Right lobe of liver (tissue), 6 donors: ENCODE measurements around the gene ORMDL1. TPM values are rescaled to one million over a fixed set of nuclear protein-coding genes. Genes with fewer than 3 reads are reported as not detected.

Experiments
- ATAC-seq, 4 donors: fragments of 200-7000 bp; cut with Tn5 transposase; one replicate each; pipeline ENCODE4 v1.9.1; 2020; ENCODE audit warnings: mild to moderate bottlenecking in 4 of 4, moderate library complexity in 4 of 4
- DNase-seq, 3 donors: peaks; one replicate each; pipeline ENCODE4 v3.0.0-alpha.2; 2020
- H3K27ac ChIP-seq, 3 donors: fragments of 200-600 bp; one replicate each; pipeline ENCODE4 v1.8.0; 2022
- H3K27me3 ChIP-seq, 2 donors: fragments of 200-600 bp; one replicate each; pipeline ENCODE4 v1.8.0; 2022
- H3K36me3 ChIP-seq, 4 donors: fragments of 200-600 bp; sonication (generic) in 1 of 4; one replicate each; pipeline versions ENCODE4 v1.5.1 to v1.8.0; 2017 to 2022; ENCODE audit warnings: control low read depth in 1 of 4
- H3K4me1 ChIP-seq, 4 donors: fragments of 200-600 bp; sonication (generic) in 1 of 4; one replicate each; pipeline versions ENCODE4 v1.5.1 to v1.8.0; 2017 to 2022; ENCODE audit warnings: control low read depth in 1 of 4
- H3K4me3 ChIP-seq, 3 donors: fragments of 200-600 bp; one replicate each; pipeline ENCODE4 v1.8.0; 2022
- H3K9me3 ChIP-seq, 4 donors: fragments of 200-600 bp; sonication (generic) in 1 of 4; one replicate each; pipeline versions ENCODE4 v1.5.1 to v1.8.0; 2017 to 2022; ENCODE audit warnings: control low read depth in 1 of 4
- CTCF ChIP-seq, 4 donors: fragments of 200-600 bp in 3 of 4; fragments of 450-650 bp in 1 of 4; IDR thresholded peaks; one replicate each; pipeline versions ENCODE4 v1.5.1 to v1.8.0; 2016 to 2022; ENCODE audit warnings: antibody characterized with exemption in 4 of 4, mild to moderate bottlenecking in 2 of 4
- POLR2A ChIP-seq: fragments of 450-650 bp; IDR thresholded peaks from one replicate; pipeline ENCODE4 v1.6.1; 2017; ENCODE audit warnings: antibody characterized with exemption, mild to moderate bottlenecking
- WGBS: methylation state at CpG from one replicate; pipeline ENCODE4 v1.1.6; 2018; ENCODE audit warnings: low coverage, low lambda C conversion rate; ENCODE audit not compliant: insufficient coverage; ENCODE audit errors: missing lambda C conversion rate; 5-methylcytosine and 5-hydroxymethylcytosine counted together
- intact Hi-C, 2 donors: fragments of 100-400 bp; cut with DNase I; formaldehyde crosslinking; loops; one replicate each; pipeline versions ENCODE4 v1.11.2 to v1.14.1; 2022
- total RNA-seq, 6 experiments: library from RNA; depleted of rRNA in 2 of 6; stranded (reverse); fragments of >200 nt in 2 of 6; fragmentation: NEBNext Ultra II Directional in 3 of 6; extraction: Animal tissue kit (Norgen Biotek cat#: 25700) in 3 of 6; gene quantifications; one replicate each; pipeline versions ENCODE4 v1.1.0 to v1.2.4, GENCODE V29; 2016 to 2023
- donor health status: DM: no; HTN: yes; CAD: no.
- donor health status: DM: no; HTN: no; CAD: no.
- donor health status: DM: no; HTN: no; CAD: no.
- donor health status: DM: no; HTN: yes; CAD: no.
- donor health status: DM: no; HTN: yes; CAD: no.

Gene ORMDL1
- total RNA-seq, 6 experiments from 2014 or later, result 19.1 to 46.1 (median 28.7) TPM

DNA sequence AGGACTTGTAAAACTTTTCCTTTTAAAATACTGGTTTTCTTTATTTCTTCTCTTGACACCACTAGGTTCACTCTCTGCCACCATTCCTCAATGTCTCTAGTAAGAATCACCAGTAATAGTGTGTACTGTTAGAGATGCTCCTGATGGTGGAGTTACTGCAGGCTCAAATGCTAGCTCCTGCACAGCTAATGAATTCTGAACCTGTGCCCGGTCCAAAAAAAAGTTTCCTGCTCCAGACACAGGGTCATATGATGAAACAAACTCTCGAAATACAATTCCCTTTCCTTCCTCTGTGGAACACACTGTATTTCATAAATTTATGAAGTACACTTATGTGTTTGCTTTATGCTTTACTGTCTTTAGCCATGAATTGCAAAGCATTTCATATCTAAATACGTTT is 19.3 kb upstream of the ORMDL1 start:
- 78% methylated on average over 3 of the region's 3 CpGs for WGBS
- no peak overlapping the region for H3K4me3 ChIP-seq
- H3K27me3 ChIP-seq, result no peaks in the 10 kb centered on the region
- ATAC-seq (no peak), DNase-seq (no peak)
- intact Hi-C loops, result no loop called here
- H3K4me1 ChIP-seq, result no peaks in the 10 kb centered on the region
- H3K27ac ChIP-seq, result no peak overlapping the region
- H3K9me3 ChIP-seq, result no peaks in the 10 kb centered on the region
- TF ChIP-seq CTCF (IDR thresholded peaks at IDR 0.05), result no peak
- no peak for TF ChIP-seq POLR2A
- no peaks in the 10 kb centered on the region for H3K36me3 ChIP-seq

DNA sequence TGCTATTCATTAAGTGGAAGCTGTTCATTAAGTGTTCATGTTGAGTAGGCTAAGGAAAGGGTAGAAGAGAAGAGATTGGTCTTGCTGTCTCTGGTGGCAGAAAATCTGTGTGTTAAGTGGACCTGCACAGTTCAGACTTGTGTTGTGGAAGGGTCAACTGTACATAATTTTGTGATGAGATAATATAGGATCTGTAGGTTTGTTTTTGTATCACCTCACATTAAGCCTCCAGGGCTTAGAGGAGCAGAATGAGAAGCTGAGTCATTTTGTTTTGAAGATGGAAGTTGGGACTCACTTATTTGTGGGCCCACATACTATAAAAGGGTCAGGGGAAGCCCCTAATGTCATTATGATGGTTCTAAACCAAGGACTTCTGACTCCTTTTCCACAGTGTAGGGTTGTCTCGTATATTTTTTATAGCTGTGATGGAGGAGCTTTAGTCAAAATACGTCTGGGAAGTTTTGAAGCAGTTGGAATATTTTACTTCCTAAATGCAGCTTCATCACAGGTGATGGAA is 18.3 kb upstream of the ORMDL1 start:
- Histone ChIP-seq H3K36me3 (no peaks in the 10 kb centered on the region), H3K4me3 (no peak overlapping the region), H3K9me3 (no peaks in the 10 kb centered on the region), H3K27me3 (no peaks in the 10 kb centered on the region), H3K27ac (no peak overlapping the region), H3K4me1 (no peaks in the 10 kb centered on the region)
- no peak for TF ChIP-seq CTCF (IDR thresholded peaks at IDR 0.05)
- no peak for TF ChIP-seq POLR2A
- intact Hi-C loops, result no loop called here
- ATAC-seq (no peak), DNase-seq (no peak)
- WGBS, result 69% methylated on average over 2 of the region's 2 CpGs

GRCh38 chr2:189799531-189799930 is 15.4 kb upstream of the ORMDL1 start:
- WGBS, result no CpG with 5 or more reads among the region's 2 CpGs
- peaks cover 0 to 15% (median 0%) of the 10 kb centered on the region in 4 donors for H3K36me3 ChIP-seq
- H3K4me1 ChIP-seq, result no peaks in the 10 kb centered on the region
- H3K4me3 ChIP-seq, result no peak overlapping the region
- DNase-seq (no peak), ATAC-seq (no peak)
- H3K9me3 ChIP-seq, result no peaks in the 10 kb centered on the region
- H3K27ac ChIP-seq, result no peak overlapping the region
- intact Hi-C loops, result no loop called here
- no peaks in the 10 kb centered on the region for H3K27me3 ChIP-seq
- TF ChIP-seq CTCF (IDR thresholded peaks at IDR 0.05), result no peak

- H3K36me3 ChIP-seq, result peaks cover 0 to 21% (median 0%) of the 10 kb centered on the region in 4 donors
- DNase-seq, result no peak
- H3K27ac ChIP-seq, result no peak overlapping the region
- H3K9me3 ChIP-seq, result no peaks in the 10 kb centered on the region
- ATAC-seq, result no peak
- intact Hi-C loops, result no loop called here
- H3K4me3 ChIP-seq, result no peak overlapping the region
- no peaks in the 10 kb centered on the region for H3K4me1 ChIP-seq
- TF ChIP-seq CTCF (IDR thresholded peaks at IDR 0.05) (no peak), POLR2A (no peak)
- H3K27me3 ChIP-seq, result no peaks in the 10 kb centered on the region
Measured at GRCh38 chr2:189799030-189799331, 14.8 kb upstream of the ORMDL1 start.
